HG02970 (cell line): ENCODE measurements around the gene LOC128125822.
A peak's percentile ranks its signal among the peaks of the same experiment; 100 is the strongest.
"Not testable (repeated sequence)": the region's sequence is repeated elsewhere in the genome, so short reads cannot be mapped to it uniquely, and the experiment has no call there.

Experiments used
- ATAC-seq: cut with Tn5 transposase; IDR thresholded peaks from one replicate; pipeline ENCODE4 v1.9.1; 2021; ENCODE audit warnings: mild to moderate bottlenecking, moderate library complexity, moderate number of reproducible peaks; ENCODE audit not compliant: unreplicated experiment, low FRiP score

The LOC128125822 gene

DNA sequence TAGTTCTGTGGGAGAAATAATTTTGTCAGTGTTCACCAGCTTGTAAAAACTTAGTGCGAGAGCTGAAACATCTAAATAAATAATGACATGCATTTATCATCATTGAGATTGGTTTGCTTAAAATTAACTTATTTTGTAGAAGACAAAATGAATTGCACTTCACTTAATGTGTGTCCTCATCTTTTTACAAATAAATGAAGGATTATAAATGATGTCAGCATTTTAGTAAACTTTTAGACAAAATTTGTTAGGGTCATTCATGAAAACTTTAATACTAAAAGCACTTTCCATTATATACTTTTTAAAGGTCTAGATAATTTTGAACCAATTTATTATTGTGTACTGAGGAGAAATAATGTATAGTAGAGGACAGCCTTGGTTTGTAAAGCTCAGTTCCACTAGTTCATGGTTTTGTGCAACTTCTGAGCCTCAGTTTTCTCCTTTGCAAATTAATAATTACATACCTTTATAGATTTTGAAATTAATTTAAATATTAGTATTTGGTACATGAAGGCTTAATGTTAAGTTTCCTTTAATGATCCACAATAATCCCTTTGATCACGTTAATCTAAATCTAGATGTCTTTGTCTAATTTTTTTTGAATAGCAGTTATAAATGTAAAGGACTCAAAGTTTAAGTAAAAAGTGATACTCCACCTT is 9.2 kb downstream of the LOC128125822 start:
- ATAC-seq = no peak

DNA sequence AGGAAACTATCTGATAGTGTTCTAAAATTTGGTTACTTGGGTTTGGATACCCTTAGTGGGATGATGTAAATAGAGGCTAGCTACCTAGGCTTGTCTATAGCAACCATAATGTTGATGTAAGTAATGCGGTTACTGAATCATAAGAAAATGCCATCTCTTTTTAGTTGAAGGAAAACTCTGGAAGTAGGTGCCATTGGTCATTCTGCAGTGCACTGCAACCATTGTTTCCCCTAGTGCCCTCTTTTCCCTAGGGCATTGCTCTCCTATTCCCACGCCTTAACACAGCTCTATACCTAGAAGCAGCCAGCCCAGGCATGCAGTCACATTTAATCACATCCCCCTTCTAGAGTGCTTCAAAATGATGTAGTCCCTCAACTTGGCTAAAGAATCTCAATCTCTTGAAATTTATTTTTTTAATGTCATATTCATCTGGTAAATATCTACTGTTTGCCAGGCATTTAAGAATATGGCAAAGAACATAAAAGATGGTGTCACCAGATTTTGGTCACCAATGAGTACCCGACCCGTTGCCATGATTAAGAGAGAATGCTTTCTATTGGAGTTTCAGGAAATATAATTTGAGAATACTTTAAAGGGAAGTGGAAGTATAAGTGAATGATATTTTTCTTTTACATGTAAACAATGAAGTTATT is 10.4 kb downstream of the LOC128125822 start:
- no peak for ATAC-seq

DNA sequence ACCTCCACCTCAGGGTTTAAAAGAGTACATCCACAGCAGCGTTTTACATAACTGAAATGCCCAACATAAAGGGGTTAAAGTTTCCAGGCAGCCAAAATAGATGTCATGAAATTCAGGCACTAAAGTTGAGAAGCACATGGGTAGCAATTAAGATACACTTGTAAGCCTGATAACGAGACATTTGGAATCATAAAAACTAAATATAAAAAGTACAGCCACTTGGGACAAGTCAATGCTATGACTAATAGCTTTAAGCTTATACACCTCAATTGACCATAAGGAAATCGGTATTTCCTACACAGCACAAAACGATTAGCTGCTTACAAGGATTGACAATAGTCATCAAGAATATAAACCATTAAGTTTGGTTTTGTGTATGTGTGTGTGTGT is 11.8 kb downstream of the LOC128125822 start:
- ATAC-seq = no peak

DNA sequence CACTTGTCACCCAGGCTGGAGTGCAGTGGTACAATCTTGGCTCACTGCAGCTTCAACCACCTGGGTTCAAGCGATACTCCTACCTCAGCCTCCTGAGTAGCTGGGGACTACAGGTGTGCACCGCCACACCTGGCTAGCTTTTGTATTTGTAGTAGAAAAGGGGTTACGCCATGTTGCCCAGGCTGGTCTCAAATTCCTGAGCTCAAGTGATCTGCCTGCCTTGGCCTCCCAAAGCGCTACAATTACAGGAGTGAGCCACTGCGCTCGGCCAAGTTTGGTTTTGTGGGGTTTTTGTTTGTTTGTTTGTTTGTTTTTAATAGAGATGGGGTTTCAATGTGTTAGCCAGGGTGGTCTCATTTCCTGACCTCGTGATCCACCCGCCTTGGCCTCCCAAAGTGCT is 12.3 kb downstream of the LOC128125822 start:
- ATAC-seq = no peak

GRCh38 chr6:63585652-63586051 is 13.4 kb downstream of the LOC128125822 start:
- not testable (repeated sequence) for ATAC-seq

DNA sequence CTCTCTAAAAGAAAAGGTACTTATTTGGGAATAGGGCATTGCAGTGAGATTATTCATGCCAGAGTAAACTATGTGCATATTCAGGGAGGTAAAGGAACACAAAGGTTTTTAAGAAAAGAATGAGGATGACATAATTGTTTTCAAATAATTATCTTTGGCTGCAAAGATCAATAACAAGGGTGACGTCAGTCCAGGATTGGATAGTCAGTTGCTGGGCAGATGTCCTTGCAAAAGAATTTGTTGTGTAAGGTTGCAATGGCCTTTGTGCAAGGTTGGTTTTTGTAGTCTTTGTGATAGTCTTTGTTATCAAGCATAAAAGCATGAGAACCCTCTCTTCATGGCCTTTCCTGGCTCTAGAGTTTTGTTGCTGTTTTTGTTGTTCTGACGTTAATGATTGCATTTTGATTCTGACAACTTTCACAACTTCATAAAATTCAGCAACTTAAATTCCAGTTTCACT is 17.7 kb downstream of the LOC128125822 start:
- no peak for ATAC-seq

DNA sequence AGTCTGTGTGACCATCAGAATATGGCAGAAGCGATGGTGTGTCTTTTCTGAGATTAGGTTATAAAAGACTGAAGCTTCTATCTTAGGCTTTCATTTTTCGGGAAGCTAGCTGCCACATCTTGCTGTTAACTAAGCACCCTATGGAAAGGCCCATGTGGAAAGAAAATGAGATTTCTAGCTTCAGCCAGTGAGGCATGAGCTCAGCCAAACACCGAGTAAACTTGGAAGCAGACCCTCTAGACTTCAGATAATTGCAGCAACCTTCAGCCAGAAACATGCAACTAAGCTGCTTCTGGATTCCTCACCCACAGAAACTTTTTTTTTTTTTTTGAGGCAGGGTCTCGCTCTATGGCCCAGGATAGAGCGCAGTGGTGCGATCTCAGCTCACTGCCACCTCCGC is 20.6 kb downstream of the LOC128125822 start:
- ATAC-seq = no peak

DNA sequence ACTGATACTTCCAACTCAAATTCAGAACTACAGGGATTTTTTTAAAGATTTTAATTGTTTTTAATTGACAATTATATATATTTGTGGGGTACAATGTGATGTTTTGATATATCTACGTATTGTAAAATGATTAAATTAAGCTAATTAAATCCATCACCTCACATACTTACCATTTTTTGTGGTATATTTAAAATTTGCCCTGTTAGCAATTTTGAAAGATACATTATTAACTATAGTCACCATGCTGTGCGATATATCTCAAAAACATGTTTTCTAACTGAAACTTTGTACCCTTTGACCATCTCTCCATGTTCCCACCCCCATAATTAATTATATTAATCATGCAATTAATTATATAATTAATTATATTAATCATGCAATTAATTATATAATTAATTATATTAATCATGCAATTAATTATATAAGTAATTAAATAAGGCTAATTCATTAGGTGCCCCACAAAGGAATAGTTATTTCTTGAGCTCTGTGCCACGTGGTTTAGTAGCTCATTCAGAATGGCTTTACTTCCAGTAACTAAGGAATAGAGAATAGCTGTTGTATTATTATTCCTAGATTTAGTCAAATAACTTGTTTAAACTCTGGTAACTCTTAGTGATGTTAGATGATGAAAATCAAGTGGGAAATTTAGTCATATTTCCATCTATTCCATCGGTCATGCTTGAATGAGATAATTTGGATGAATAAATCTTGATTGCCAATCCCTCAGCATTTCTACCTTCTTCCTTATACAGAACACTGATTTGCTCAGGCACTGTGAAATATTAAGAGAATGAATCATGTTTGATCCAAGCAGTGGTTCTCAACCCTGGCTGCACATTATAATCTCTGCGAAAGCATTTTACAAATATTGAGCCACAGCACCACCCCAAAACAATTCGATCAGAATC is 25.1 kb downstream of the LOC128125822 start:
- no peak for ATAC-seq

DNA sequence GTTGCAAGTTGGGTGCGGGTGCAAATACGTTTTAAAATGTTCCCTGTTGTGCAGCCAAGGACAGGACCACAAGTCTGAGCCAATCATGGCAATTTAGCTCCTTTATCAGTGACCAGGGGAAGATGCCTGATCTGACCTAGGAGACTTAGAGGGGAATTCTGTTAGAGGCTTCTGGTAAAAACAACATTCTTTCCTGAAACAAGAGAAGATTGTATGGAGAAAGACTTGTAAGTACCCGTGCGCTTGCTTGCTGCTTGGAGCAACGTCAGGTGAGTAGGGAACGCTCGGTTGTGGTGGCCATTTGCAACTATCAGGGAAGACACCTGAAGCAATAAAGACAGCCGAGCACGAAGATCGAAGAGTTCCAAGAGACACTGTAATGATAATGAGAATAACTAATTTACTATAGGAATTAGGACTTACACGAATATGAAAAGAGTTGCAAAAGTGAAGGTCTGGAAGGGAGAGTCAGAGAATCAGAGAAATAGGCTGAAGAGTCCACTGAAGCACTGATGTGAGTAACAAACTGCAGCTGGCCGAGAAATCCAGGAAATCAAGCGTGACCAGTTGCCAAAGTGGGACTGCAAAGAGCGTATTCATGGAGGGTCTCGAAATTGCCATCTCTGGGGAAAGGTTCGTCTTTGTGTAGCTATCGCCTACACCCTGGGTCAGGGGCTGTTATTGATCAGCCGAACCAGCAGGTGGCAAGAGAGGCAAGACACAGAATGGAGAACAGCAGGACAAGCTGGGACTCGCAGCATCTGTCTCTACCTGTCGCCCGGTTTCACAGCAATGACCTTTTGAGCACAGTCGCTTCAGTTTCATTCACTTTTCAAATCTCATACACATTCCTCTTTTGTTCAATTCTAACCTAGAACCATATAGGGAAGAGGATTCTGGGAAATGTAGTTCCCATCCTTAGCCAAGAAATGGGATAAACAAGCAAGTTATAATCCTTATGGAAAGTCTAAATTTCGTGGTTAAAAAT is 26.1 kb downstream of the LOC128125822 start:
- ATAC-seq = peak; percentile 99

DNA sequence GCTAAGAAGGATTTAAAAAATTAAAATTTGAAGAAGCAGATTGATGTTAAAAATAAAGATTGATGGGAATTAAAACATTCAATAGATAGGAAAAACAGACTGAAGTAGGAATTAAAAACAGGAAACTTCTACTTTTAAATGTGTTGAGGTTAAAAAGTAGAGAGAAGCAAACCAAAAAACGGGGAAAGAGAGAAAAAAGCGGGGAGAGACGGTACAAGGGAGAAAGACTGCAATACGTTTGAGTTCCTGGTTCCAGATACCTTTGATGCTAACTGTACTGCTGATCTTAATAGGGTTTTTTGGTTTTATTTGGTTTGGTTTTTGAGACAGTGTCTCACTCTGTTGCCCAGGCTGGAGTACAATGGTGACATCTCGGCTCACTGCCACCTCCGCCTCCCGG is 27.0 kb downstream of the LOC128125822 start:
- no peak for ATAC-seq

DNA sequence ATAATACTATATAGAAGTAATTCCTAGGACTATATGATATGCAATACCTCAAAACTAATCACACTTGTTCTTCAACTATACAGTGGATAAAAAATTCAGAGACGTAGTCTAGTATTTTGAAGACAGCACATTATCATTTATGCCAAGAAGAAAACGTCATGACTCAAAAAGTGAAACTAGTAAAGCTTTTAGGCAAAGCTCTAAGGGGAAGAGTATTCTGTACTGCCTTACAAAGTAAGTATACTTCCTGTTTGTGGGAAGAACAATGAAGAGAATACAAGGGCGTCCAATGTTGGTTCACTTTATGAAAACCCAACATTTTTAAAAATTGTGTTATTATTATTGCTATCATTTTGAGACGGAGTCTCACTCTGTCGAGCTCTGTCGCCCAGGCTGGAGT is 27.9 kb downstream of the LOC128125822 start:
- ATAC-seq = no peak

- no peak for ATAC-seq
These were observed 37.0 kb downstream of the LOC128125822 start for GRCh38 chr6:63609231-63609630.

DNA sequence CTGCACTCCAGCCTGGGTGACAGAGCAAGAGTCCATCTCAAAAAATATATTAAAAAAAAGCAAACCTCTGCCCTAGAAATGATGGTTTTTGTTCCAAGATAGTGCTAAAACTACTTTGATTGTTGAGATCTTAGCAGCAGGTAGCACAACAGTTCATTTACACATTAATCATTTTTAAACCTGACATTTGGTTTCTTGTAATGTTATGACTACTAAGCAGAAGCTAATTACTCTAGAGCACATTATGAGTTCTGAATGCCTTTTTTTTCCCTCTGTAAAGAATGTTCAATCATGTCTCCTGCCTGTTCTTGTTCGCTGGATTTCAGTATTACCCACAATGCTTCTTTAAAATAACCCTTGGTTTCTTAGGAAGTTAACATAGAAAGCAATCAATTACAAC is 38.7 kb downstream of the LOC128125822 start:
- ATAC-seq = no peak

GRCh38 chr6:63611560-63611959 is 39.3 kb downstream of the LOC128125822 start:
- no peak for ATAC-seq

- no peak for ATAC-seq
These were observed 43.3 kb downstream of the LOC128125822 start for GRCh38 chr6:63615590-63615989.
